Amniotic epithelial cell (primary cell): ENCODE results near the gene ABLIM2.

Experiments
- DNase-seq: peaks from one replicate; pipeline ENCODE4 v3.0.0-alpha.2; 2010; ENCODE audit warnings: low read depth

The ABLIM2 gene

DNA sequence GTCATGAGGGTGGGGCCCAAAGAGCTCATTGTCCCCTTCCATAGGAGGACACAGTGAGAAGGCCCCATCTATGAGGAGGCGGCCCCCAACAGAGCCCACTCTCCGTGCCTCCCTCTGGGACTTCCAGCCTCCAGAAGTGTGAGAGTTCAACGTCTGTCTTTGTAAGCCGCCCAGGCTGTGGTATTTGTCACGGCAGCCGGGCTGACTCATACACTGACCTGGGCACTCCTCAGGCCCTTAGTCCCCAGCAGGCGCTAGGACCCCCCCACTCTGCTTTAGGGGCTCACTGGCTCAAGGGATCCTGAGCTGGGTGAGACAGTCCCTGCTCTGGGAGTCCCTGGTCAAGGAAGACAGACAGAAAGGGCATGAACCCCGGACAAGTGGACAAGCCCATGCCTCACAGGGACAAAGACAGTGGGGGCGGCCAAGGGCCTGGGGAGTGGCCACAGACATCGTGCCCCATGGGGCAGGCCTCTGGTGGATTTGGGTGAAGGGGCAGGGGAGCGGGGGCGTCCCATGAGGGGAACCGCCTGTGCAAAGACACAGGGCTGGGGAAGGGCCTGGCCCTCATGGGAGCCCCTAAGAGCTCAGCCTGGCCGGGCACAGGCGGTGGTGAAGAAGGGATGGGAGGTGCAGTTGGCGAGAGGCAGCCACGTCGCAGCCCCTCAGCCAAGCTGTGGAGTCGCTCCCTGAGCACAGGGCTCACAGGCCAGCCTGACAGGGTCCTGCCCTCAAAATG, 21.5 kb downstream of the ABLIM2 start:
- DNase-seq: no peak

DNA sequence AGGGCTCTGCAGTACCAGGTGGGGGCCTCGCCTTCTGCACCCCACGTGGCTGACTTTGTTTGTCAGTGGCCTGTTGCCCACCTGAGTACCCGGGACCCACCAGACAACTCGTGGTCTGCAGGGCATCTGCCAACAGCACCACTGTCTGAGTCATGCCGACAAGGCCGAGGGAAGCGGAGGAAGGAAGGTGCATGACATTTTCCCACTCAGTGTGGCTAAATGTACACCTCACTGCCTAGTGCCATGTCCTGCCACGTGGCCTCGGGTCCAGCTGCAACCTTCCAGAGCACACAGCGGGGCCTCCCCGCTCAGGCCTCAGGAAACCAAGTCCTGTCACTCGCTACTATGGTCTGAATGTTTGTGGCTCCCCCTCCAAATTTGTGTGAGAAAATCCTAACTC, 22.1 kb downstream of the ABLIM2 start:
- no peak for DNase-seq

DNA sequence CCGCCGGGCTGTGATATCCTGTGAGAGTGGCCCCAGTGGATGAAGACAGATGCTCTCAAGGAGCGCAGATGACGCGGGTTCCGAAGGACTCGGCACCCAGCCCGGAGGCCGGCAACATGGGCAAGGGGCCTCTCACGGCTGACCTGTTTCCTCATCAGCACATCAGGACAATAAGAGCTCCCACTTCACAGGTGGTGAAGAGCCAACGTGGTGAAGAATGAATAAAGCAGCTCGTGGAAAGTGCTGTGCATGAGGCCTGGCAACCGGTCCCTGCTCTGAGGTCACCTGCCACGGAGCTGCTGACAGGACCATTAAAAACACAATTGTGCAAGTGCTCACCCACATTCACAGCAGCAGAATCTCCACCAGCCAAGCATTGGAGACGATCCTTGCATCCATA, 22.9 kb downstream of the ABLIM2 start:
- DNase-seq: no peak

DNA sequence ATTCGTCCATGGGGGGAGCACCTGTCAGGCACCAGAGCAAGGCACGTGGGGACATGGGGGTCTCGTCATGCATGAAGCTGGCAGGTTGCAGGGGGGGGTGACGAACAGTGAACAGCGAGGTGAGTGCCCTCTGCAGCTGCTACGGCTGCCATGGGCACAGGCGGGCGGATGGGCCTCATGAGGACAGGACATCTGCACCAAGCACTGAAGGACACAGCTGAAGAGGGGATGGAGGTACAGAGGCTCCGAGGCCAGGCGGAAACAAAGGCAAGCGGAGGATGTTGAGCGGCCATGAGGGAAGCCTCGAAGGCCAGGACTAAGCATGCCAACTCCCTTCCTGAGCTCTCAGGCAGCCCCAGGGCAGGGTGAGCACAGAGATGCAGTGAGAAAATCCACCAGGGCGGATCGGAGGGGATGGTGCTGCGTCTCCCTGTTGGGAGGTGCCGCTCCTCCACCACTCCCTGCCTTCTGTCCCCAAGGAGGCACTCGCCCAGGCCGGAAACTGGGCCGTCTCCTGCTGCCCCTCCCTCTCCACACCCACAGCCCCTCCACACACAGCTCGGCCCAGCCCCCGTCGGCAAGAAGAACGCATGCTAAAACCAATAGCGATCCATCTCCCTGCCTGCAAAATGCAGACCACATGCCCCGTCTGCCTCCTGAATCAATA, 24.6 kb downstream of the ABLIM2 start:
- DNase-seq: no peak

DNA sequence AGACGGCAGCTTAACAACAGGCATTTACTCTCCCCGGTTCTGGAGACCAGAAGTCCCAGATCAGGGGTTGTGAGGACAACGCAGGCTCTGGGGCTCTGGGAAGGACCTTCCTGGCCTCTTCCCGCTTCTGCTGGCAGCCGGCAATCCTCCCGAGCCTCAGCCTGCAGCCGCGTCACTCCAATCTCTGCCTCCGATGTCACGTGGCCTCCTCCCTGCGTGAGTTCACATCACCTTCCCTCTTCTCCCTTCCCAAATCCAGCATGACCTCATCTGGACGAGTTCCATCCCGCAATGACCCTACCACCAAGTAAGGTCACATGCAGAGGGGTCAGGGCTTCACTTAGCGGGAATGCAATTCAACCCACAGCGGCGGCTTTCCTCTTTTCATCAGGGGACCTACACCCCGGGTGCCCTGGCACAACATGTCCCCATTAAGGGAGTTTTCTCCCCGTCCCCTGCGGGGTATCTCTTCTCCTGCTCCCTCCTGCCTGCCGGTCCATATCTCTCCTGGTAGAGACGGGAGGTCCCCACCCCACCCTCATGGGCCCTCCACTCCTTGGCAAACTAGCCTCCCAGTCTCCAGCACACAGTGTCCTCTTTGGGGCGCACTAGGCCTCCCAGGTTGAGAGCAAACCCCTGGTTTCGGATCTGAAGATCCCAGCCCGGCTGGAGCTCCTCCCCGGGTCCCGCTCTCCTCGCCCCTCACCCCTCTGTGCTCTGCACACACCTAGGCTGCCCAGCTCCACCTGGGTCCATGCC, 25.5 kb downstream of the ABLIM2 start:
- no peak for DNase-seq

DNA sequence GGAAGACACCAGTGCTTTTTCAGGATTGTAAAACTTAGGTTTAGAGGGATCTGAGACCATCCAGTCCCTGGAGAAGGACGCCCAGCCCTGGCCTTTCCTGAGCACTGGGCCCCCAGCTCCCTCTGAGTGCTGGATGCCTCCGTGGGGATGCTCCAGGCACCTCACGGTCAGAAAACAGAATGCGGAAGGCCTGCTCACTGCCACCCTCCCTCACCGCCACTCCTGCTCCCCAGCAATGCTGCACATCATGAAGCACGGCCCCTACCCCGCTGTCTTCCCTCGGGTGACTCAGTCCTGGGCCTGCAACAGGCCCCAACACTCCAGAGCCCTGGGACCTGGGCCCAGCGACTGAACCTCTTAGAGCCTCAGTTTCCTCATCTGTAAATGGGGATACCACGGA, 26.2 kb downstream of the ABLIM2 start:
- DNase-seq: no peak

DNA sequence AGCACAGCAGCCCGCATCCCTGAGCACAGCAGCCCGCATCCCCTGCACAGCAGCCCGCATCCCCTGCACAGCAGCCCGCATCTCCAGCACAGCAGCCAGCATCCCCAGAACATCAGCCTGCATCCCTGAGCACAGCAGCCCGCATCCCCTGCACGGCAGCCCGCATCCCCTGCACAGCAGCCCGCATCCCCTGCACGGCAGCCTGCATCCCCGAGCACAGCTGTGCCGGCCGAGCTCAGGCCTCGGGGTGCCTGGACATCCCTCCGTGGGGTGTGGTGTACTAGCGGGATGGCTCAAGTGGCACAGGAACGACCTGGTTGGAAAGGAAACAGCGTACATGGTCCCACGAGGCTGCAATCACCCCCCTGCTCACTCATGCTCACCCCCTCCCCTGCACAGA, 26.8 kb downstream of the ABLIM2 start:
- DNase-seq: no peak

DNA sequence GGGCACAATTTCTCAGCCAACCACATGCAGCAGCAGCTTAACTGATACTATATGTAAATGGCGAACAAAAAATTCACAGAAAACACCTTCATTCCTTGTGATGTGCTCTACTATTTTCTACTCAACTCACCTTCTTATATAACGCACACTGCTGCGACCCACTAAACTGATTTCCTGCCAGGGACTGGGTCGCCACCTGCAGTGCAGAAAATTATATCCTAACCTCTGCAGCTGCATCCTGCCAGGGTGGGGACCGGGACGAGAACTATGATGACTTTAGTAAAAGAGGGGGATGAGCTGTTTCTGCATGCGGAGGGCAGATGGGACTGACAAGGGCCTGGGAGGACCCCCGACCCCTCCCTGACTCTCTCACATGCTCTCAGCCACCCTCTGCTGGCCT, 27.4 kb downstream of the ABLIM2 start:
- DNase-seq: no peak

DNA sequence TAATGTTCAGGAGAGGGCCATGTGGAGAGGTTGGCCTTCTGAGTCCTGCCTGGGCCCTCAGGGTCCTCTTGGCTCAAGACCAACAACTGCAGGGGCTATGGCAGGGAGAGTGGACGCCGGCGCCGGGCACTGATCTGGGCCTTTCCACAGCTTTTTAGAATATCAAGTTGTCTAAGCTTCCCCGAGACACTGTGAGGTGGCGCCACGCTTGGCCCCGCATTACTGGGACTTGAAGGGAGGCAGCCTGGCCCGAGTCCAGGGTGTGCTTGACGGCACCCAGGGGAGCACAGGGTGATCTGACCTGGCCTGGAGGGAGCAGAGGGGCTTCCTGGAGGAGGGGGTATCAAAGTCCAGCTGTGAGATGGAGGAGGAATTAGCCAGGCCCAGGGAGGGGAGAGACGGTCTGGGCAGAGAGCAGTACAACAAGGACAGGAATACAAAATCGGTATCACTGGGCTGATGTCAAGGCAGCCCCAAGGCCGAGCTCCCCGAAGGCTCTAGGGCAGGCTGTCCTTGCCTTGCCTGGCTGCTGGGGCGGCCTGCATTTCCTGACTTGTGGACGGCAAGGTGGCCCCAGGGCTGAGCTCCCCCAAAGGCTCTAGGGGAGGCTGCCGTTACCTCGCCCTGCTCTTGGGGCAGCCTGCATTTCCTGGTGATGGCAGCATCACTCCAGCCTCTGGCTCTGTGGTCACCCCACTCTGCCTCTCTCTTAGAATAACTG, 28.1 kb downstream of the ABLIM2 start:
- no peak for DNase-seq

DNA sequence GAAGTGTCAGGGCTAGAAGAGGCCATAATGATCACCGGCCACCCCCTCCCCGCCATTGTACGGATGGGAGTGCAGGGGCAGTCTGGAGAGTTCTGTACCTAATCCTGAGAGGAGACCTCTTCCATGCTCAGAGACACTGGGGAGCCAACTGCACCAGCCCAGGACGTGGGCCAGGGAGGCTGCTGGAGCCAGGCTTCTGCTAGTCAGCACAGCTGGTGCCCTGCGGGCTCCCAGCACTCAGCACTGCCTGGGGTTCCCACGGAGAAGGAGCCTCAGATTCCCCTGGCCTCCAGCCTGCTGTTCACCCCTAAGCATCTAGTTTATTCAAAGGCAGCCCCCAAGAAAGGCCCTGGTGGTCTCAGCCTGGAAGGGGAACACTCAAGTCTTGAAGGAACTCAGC, 28.8 kb downstream of the ABLIM2 start:
- DNase-seq: no peak

DNA sequence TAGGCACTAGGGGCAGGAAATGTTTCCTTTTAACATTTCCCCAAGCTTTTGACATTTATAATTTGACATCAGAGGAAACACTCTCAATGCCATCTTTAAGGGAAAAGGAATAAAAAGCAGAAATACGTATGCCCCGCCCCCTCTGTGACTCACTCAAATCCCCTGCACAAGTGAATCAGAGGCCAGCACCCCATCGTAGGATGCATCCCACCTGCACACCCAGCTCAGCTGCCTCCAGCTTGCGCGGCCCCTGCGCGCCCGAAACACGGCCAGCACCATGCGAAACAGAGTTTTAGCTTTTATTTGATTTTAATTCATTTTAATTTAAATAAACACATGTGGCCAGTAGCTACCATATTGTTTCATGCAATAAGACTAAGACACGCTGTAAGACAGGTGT, 29.5 kb downstream of the ABLIM2 start:
- no peak for DNase-seq

DNA sequence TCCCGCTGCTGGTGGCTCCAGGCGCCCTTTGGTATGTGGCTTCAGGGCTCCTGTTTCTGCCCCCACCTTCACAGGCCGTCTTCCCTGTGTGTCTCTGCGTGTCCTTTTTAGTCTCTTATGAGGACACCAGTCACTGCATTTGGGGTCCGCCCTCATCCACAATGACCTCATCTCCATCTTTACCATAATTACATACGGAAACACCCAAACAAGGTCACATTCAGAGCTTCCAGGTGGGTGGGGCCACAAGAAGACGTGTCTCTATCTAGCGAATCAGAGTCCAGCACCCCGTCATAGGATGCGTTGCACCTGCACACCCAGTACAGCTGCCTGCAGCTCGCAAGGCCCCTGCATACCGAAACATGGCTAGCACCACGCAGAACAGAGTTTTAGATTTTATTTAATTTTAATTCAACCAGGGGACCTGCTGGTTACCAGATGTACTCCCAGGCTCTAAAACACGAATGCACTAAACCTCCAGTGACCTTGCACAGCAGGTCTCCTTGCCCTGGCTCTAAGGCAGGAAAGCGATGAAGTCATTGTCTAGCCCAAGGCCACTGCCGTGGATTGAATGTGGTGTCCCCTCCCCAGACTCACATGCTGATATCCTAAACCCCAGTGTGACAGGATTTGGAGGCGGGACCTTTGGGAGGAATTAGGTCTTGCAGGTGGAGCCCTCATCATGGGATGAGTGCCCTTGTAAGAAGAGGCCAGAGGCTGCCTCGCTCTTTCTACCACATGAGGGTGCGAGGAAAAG, 30.3 kb downstream of the ABLIM2 start:
- DNase-seq: no peak

DNA sequence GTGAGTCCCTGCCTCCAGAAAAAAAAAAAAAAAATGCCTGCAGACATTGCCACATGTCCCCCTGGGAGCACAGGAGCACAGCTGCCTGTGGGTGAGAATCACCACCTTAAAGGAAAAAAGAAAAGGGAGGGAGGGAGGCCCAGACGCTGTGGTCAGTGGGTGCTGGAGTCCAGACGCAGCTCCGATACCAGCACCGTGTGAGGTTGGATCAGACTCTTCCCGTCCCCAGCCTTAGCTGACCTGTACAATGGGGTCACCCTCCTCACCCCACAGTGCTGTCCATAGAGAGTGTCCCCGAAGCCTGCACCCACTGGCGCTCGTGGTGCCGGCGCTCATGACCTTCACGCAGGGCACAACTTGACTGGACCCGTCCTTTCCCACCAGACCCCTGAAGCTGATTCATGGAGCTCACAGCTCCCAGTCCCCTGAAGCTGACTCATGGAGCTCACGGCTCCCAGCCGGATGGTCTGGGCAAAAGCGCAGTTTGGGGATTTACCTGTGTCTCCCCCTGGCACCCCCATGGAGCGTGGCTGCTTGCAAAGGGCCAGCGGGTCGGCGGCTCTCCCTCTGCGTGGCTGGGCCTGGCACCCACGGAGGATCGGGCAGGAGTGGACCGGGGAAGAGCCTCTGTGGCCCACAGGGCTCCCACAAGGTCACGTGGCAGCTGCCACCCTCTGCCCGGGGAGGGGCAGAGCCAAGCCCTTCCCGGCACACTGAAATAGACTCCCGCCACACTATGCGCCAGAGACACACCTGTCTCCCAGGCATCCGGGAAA, 31.4 kb downstream of the ABLIM2 start:
- DNase-seq: no peak

DNA sequence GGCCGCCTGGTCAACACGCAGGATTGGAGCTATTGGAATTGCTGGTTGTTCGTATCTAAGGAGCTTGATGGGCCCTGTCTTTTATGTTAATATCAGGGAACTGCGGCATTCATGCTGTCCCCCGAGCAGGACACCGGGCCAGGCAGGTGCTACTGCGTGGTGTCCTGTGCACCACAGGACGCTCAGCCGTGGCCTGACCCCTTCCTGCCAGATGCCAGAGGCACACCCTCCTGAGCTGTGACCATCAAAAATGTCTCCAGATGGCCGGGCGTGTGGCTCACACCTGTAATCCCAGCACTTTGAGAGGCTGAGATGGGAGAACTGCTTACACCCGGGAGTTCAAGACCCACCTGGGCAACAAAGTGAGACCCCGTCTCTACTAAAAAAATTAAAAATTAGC, 32.1 kb downstream of the ABLIM2 start:
- DNase-seq: no peak

DNA sequence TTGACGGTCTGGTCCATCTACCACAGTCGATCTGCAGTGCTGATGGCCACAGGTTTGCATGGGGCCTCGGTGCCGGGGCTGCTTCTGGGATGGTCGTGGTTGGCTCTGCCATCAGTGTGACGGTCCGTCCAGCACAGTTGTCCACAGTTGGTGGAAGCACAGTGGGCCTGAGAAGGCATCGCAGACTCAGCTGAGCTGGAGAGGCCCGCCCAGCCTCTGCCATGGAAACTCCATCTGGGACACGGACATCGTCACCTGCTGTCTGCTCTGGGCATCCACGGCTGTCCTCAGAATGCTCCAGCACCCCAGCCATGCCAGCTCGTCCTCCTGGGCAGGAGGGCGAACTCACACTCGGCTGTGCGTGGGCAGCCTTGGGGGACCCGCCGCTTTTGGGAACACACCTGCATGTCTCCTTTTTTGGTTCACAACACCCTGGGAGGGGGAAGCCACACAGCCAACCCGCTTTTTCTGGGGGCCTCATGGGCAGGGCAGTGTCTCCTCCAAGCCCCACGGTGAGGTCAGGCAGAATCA, 33.0 kb downstream of the ABLIM2 start:
- DNase-seq: no peak

DNA sequence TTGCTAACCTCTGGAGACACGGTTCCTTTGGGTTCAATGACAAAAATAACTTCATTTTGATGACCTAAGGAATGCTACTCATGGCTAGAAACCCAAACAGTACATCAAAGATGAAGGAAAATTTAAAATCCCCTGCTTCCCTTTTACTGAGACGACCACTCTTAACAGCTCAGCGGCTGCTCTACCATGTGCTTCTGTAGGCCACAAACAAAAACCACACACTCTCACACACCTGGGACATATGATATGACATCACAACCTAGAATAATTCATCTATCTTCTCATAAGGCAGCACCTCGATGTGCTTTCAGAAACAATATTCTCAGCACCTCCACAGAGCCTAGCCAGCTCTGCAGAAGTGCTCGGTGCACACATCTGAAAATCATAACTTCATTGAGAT, 34.7 kb downstream of the ABLIM2 start:
- no peak for DNase-seq

DNA sequence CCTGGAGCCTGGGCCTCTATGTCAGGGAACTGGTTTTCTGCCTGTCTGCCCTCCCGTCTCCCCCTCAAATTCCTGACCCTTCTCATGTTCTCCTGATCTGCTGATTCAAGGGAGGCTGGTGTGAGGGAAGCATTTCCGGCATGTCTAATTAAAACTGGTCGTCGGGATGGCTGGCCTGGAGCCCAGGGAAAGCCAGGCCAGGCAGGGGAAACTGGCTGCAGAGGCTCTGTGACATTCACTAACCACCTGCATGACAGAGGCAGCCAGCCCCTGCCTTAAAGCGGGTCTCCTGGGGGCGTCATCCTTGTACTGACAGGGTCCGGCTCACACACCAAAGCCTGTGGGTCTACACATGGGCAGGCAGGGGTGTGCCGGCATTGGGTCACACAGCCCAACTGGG, 35.2 kb downstream of the ABLIM2 start:
- no peak for DNase-seq

DNA sequence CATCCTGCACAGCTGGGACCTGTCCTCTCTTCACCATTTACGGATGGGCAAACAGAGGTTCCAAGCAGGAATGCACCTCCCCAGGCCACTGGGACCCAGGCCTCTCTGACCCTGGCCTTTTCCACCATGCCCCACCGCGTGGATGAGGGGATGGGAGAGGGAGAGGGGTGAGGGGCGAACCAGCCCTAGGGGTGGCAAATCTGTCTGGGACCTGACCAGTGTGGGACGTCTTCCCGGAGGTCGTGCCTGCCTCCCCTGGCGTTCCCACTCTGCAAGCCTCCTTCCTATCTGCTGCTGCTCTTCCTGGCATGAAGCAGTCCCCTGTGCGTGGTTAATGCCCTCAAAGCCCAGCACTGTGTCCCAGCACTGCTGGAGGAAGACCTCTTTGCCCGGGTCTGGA, 35.9 kb downstream of the ABLIM2 start:
- DNase-seq: no peak

DNA sequence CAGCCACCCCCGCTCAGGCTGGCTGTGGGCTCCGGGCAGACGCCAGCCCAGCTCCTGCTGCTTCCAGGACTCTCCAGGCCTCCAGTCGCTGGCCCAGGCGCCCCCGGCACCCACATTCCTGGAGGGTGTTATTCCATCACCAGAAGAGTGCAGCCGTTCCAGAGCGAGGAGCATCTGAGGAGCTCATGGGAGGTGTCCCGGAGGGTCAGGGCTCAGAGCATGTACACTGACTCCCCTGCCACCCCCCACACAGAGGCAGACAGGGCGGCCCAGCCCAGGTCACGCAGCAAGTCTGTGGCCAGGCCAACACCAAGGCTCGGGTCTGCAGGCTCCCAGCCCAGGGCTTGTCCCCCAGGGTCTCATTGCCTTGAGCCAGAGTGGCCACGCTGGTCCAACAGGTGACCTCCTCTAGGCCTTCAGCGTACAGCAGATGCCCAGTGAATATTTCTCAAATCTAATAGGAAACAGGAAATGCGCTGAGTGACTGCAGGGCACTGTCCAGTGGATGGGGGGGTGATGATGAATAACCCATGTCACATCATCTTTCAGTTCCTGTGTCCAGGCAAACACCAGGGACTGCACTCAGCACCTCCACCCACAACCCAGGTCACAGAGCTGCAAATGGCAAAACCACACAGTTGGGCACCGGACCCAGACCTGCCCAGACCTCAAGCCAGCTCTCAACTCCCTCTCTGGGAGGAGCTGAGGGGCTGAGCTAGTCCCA, 37.2 kb downstream of the ABLIM2 start:
- no peak for DNase-seq

DNA sequence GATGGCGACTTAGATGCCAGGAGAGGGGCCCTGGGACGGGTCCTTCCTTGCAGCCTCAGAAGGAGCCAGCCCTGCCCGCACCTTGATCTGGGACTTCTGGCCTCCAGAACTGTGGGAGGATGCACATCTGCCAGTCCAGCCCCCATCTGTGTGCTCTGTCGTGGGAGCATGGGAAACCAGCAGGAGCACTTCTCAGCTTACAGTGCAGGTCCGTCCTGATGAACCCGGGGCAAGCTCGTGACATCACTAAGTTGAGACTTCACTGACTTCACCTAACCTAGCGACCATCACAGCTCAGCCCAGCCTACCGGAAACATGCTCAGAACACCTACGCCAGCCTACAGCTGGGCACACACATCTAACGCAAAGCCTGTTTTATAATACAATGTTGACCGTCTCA, 38.1 kb downstream of the ABLIM2 start:
- no peak for DNase-seq
